ENCODE data around the gene ZNF557. TPM values are rescaled to one million over a fixed set of nuclear protein-coding genes. Genes with fewer than 3 reads are reported as not detected.
A peak's percentile ranks its signal among the peaks of the same experiment; 100 is the strongest.

Gene ZNF557
- total and polyA plus RNA-seq, 2 of the 8 experiments (the other 6 are each of a cell fraction or from before 2014, with no cell fraction given) = 1.4 to 7.4 TPM

- Histone ChIP-seq H2BK5ac (ENCODE audit: low read depth, low read length) (no peak overlapping the region), H3K4me1 (replicated peaks in 1 of 4; ENCODE audit: control insufficient read depth in 3 of 4, insufficient read depth in 4 of 4, low read length in 3 of 4) (peaks cover 0 to 2% (median 0%) of the 10 kb centered on the region in 4 experiments; a peak in 3 of 7 replicates), H3K36me3 (ENCODE audit: control insufficient read depth in 2 of 4, insufficient read depth in 4 of 4, low read length in 3 of 4) (no peaks in the 10 kb centered on the region; a peak in 1 of 8 replicates), H3K56ac (replicated peaks; ENCODE audit: insufficient read length, low read depth, low read length) (no peak overlapping the region), H4K8ac (ENCODE audit: extremely low read depth, insufficient read depth, low read length) (no peak overlapping the region), H2BK12ac (ENCODE audit: low read depth, low read length) (no peak overlapping the region), H2BK20ac (ENCODE audit: low read length) (no peak overlapping the region), H3K4me3 (ENCODE audit: extremely low read depth in 1 of 4, insufficient read depth in 2 of 4, low read depth in 3 of 4, low read length in 4 of 4) (no peak overlapping the region), H3K4ac (replicated peaks; ENCODE audit: insufficient read length, low read depth, low read length) (no peak overlapping the region), H3K79me1 (ENCODE audit: low read depth, low read length) (no peaks in the 10 kb centered on the region), H2BK120ac (replicated peaks; ENCODE audit: low read depth, low read length) (no peak overlapping the region), H3K23me2 (ENCODE audit: low read depth, low read length) (peaks cover 16% of the 10 kb centered on the region; the same call in 1 of the 2 replicates), H3K14ac (ENCODE audit: insufficient read length) (no peak overlapping the region), H3K27me3 (replicated peaks in 1 of 4; ENCODE audit: control insufficient read depth in 3 of 4, extremely low read depth in 1 of 4, insufficient read depth in 3 of 4, low read length in 3 of 4) (0 out of 7 replicates have a peak, but pooled peaks cover 0 to 2% (median 0%) of the 10 kb centered on the region in 4 experiments), H3K18ac (ENCODE audit: extremely low read depth, low read length) (no peak overlapping the region), H4K91ac (replicated peaks; ENCODE audit: insufficient read length, low read length) (peak overlapping the region; percentile 30), H2AK5ac (ENCODE audit: low read depth, low read length) (no peak overlapping the region), H3K9ac (replicated peaks in 1 of 4; ENCODE audit: extremely low read depth in 1 of 4, low read depth in 3 of 4, low read length in 3 of 4) (no peak overlapping the region), H2AFZ (ENCODE audit: low read length) (no peak overlapping the region), H3K4me2 (ENCODE audit: insufficient read depth in 1 of 2, low read depth in 2 of 2, low read length in 2 of 2) (no peak overlapping the region), H4K5ac (ENCODE audit: insufficient read length, low read depth, low read length) (no peak overlapping the region), H3K27ac (ENCODE audit: low read depth, low read length) (no peak overlapping the region), H3K23ac (ENCODE audit: insufficient read length) (no peak overlapping the region), H3K9me3 (ENCODE audit: insufficient read depth in 2 of 2, low read depth in 1 of 2, low read length in 1 of 2) (peaks cover 3 to 4% of the 10 kb centered on the region in 2 experiments; a peak in 2 of 4 replicates), H2BK15ac (ENCODE audit: low read length) (no peak overlapping the region), H3K79me2 (ENCODE audit: control insufficient read depth in 1 of 2, insufficient read depth in 2 of 2, low read length in 2 of 2) (no peaks in the 10 kb centered on the region; a peak in 1 of 4 replicates), H4K20me1 (replicated peaks in 1 of 2; ENCODE audit: control insufficient read depth in 1 of 2, insufficient read depth in 2 of 2, low read length in 2 of 2) (peaks cover 0 to 10% of the 10 kb centered on the region in 2 experiments)
- DNase-seq (ENCODE audit: low read depth in 1 of 2, low spot score in 2 of 2) (no peak), FAIRE-seq (no peak)
- ChIA-PET POLR2A (ENCODE audit: partially characterized antibody) (no interaction called here), CTCF (ENCODE audit: partially characterized antibody) (interaction anchor here (5.8 kb wide), 1 partner anchor 248 kb away, joined by 52 read pairs; the partner anchor contains the start of gene ARHGEF18)
- TF ChIP-seq USF2 (IDR thresholded peaks at IDR 0.05; ENCODE audit: low read length) = no peak
- no peak for TF ChIP-seq JUN (IDR thresholded peaks at IDR 0.05; ENCODE audit: low read depth, low read length)
- TF ChIP-seq CHD2 (IDR thresholded peaks at IDR 0.05; ENCODE audit: low read length) = no peak
- no peak for TF ChIP-seq GTF2F1 (IDR thresholded peaks at IDR 0.05; ENCODE audit: borderline replicate concordance, low read depth, low read length)
- TF ChIP-seq CEBPB (IDR thresholded peaks at IDR 0.05; ENCODE audit: low read depth, low read length) = no peak
- no peak for TF ChIP-seq SP4 (IDR thresholded peaks at IDR 0.05; ENCODE audit: low read length)
- TF ChIP-seq EGR1 (IDR thresholded peaks at IDR 0.05; ENCODE audit: borderline replicate concordance, low read depth, low read length) = no peak
- no peak for TF ChIP-seq ATF2 (IDR thresholded peaks at IDR 0.05; ENCODE audit: low read length)
Measured at GRCh38 chr19:7104747-7105447, 35.4 kb downstream of the ZNF557 start.

Measured in H1 (cell line).